Astrocyte (in vitro differentiated cells and primary cell): ENCODE results near the gene PELI2.

Experiments used
- EZH2 ChIP-seq: IDR thresholded peaks from 2 replicates; pipeline ENCODE4 v1.6.1; 2012; ENCODE audit warnings: mild to moderate bottlenecking, low read length, inconsistent platforms; ENCODE audit not compliant: insufficient read depth
- TF ChIP-seq, protein P1 (sequence below): IDR thresholded peaks from 2 replicates; pipeline ENCODE4 v1.5.1; 2011; ENCODE audit warnings: low read depth, mild to moderate bottlenecking, inconsistent platforms, low read length, moderate library complexity; ENCODE audit not compliant: insufficient read depth

GRCh38 chr14:56349960-56350359 is 231.7 kb downstream of the PELI2 start:
- TF ChIP-seq, protein P1, sequence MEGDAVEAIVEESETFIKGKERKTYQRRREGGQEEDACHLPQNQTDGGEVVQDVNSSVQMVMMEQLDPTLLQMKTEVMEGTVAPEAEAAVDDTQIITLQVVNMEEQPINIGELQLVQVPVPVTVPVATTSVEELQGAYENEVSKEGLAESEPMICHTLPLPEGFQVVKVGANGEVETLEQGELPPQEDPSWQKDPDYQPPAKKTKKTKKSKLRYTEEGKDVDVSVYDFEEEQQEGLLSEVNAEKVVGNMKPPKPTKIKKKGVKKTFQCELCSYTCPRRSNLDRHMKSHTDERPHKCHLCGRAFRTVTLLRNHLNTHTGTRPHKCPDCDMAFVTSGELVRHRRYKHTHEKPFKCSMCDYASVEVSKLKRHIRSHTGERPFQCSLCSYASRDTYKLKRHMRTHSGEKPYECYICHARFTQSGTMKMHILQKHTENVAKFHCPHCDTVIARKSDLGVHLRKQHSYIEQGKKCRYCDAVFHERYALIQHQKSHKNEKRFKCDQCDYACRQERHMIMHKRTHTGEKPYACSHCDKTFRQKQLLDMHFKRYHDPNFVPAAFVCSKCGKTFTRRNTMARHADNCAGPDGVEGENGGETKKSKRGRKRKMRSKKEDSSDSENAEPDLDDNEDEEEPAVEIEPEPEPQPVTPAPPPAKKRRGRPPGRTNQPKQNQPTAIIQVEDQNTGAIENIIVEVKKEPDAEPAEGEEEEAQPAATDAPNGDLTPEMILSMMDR = no peak
- TF ChIP-seq EZH2 = no peak
